Small intestine (tissue), 7 donors: ENCODE measurements around the gene CFAP161. TPM values are rescaled to one million over a fixed set of nuclear protein-coding genes. Genes with fewer than 3 reads are reported as not detected.

Experiments used
- DNase-seq, 2 donors: peaks; one replicate each; pipeline versions ENCODE4 v3.0.0 to v3.0.0-alpha.2; 2013
- FAIRE-seq: peaks from 2 replicates; lab custom pipeline; 2012; peaks lifted over from hg19 to GRCh38; lab: Jason Lieb, UNC
- H3K27ac ChIP-seq, 3 donors: one replicate each; pipeline ENCODE4 v1.5.1; 2013; ENCODE audit warnings: low read length in 2 of 3, mild to moderate bottlenecking in 2 of 3, control low read depth in 1 of 3, inconsistent platforms in 1 of 3, low read depth in 1 of 3, moderate library complexity in 1 of 3
- H3K27me3 ChIP-seq, 3 donors: one replicate each; pipeline ENCODE4 v1.6.1; 2013; ENCODE audit warnings: low read length in 3 of 3, inconsistent platforms in 1 of 3; ENCODE audit not compliant: control insufficient read depth in 3 of 3, insufficient read depth in 3 of 3
- H3K36me3 ChIP-seq, 3 donors: one replicate each; pipeline ENCODE4 v1.6.1; 2013; ENCODE audit warnings: low read length in 3 of 3, inconsistent platforms in 1 of 3, low read depth in 1 of 3, mild to moderate bottlenecking in 1 of 3, moderate library complexity in 1 of 3; ENCODE audit not compliant: control insufficient read depth in 3 of 3, insufficient read depth in 2 of 3
- H3K4me1 ChIP-seq, 3 donors: one replicate each; pipeline ENCODE4 v1.6.1; 2013; ENCODE audit warnings: low read length in 2 of 3, inconsistent platforms in 1 of 3, low read depth in 1 of 3, mild to moderate bottlenecking in 1 of 3, moderate library complexity in 1 of 3; ENCODE audit not compliant: control insufficient read depth in 3 of 3, insufficient read depth in 2 of 3
- H3K4me3 ChIP-seq, 3 donors: one replicate each; pipeline ENCODE4 v1.5.1; 2013; ENCODE audit warnings: low read length in 3 of 3, control low read depth in 1 of 3, inconsistent platforms in 1 of 3, low read depth in 1 of 3, mild to moderate bottlenecking in 1 of 3, moderate library complexity in 1 of 3
- H3K9me3 ChIP-seq, 2 donors: one replicate each; pipeline ENCODE4 v1.6.1; 2013; ENCODE audit warnings: low read depth in 1 of 2, low read length in 1 of 2; ENCODE audit not compliant: control insufficient read depth in 2 of 2, insufficient read depth in 1 of 2
- WGBS, 3 donors: extraction: QIAGEN DNeasy Blood & Tissue Kit; methylation state at CpG; one replicate each; pipeline ENCODE4 v1.1.7; 2013; 5-methylcytosine and 5-hydroxymethylcytosine counted together
- polyA plus RNA-seq, 4 donors: library from polyadenylated mRNA; stranded (reverse) in 3 of 4; unstranded in 1 of 4; fragments of 200-250 nt in 3 of 4; fragments of 120-200 nt in 1 of 4; gene quantifications; one replicate each; pipeline versions ENCODE4 v1.2.1 to v1.2.3, GENCODE V29; 2013
- donor health status: healthy with polysubstance abuse.
- donor health status: control.
- donor health status: control.
- donor health status: Bipolar disorder and iron deficiency.
- donor health status: healthy.

The CFAP161 gene
- polyA plus RNA-seq, 4 donors, result 0.15 to 0.31 TPM; not detected in 2

GRCh38 chr15:81166636-81167305 lies 32.7 kb downstream of the CFAP161 start:
- Histone ChIP-seq H3K9me3 (no peaks in the 10 kb centered on the region), H3K4me3 (no peak overlapping the region), H3K27me3 (no peaks in the 10 kb centered on the region), H3K36me3 (no peaks in the 10 kb centered on the region), H3K4me1 (no peaks in the 10 kb centered on the region), H3K27ac (no peak overlapping the region)
- FAIRE-seq (no peak), DNase-seq (no peak)
- 69 to 80% (median 70%) methylated on average over 3 of the region's 3 CpGs for WGBS, 3 donors

DNA sequence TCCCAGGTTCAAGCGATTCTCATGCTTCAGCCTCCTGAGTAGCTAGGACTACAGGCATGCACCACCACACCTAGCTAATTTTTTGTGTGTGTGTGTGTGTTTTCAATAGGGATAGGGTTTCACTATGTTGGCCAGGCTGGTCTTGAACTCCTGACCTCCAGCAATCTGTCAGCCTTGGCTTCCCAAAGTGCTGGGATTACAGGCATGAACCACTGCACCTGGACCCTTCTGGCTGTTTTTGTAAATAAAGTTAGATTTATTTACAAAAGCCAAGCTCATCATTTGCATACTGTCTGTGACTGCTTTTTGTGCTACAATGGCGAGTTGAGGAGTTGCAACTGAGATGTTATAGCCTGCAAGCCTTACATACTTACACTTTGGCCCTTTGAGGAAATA lies 34.1 kb downstream of the CFAP161 start:
- DNase-seq (no peak), FAIRE-seq (no peak)
- H3K27ac ChIP-seq, result no peak overlapping the region
- no peaks in the 10 kb centered on the region for H3K27me3 ChIP-seq
- 84 to 90% (median 87%) methylated on average over 2 of the region's 2 CpGs for WGBS, 3 donors
- no peaks in the 10 kb centered on the region for H3K4me1 ChIP-seq
- no peaks in the 10 kb centered on the region for H3K9me3 ChIP-seq
- H3K4me3 ChIP-seq, result no peak overlapping the region
- no peaks in the 10 kb centered on the region for H3K36me3 ChIP-seq

GRCh38 chr15:81168644-81169043 lies 34.6 kb downstream of the CFAP161 start:
- WGBS, 3 donors, result 68 to 82% (median 74%) methylated on average over 2 of the region's 2 CpGs
- no peak for FAIRE-seq

DNA sequence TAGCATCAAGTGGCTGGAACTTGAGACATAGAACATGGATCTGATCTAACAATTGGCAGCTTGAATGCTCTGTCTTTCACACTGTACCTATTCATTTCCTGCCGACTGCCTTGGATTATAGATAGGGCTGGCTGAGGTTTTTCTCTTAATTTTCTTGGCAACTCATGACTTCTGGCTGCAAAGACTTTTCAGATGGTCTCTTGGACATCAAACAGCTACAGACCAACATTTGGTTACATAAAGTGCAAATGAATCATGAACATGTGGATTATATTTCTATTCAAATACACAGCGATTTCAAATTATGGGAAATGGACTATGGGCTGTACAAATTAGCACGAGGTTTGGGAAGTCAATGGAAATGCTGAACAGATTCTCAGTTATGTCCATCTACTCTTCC lies 36.4 kb downstream of the CFAP161 start:
- H3K9me3 ChIP-seq, result no peaks in the 10 kb centered on the region
- no peaks in the 10 kb centered on the region for H3K36me3 ChIP-seq
- H3K4me1 ChIP-seq, result no peaks in the 10 kb centered on the region
- H3K4me3 ChIP-seq, result no peak overlapping the region
- DNase-seq (no peak), FAIRE-seq (no peak)
- H3K27me3 ChIP-seq, result no peaks in the 10 kb centered on the region
- 61 to 64% (median 63%) methylated on average over 3 of the region's 3 CpGs for WGBS, 3 donors
- H3K27ac ChIP-seq, result no peak overlapping the region

More at GRCh38 chr15:81168644-81169043, 34.6 kb downstream of the CFAP161 start:
- no peak overlapping the region for H3K4me3 ChIP-seq
- no peaks in the 10 kb centered on the region for H3K27me3 ChIP-seq
- no peaks in the 10 kb centered on the region for H3K4me1 ChIP-seq
- no peak for DNase-seq
- no peaks in the 10 kb centered on the region for H3K36me3 ChIP-seq
- H3K27ac ChIP-seq, result no peak overlapping the region
- H3K9me3 ChIP-seq, result no peaks in the 10 kb centered on the region

GRCh38 chr15:81171286-81171685 lies 37.2 kb downstream of the CFAP161 start:
- FAIRE-seq, result no peak
- no peaks in the 10 kb centered on the region for H3K4me1 ChIP-seq
- no peak overlapping the region for H3K27ac ChIP-seq
- no peak overlapping the region for H3K4me3 ChIP-seq
- H3K36me3 ChIP-seq, result no peaks in the 10 kb centered on the region
- no peak for DNase-seq
- no peaks in the 10 kb centered on the region for H3K27me3 ChIP-seq
- H3K9me3 ChIP-seq, result no peaks in the 10 kb centered on the region

DNA sequence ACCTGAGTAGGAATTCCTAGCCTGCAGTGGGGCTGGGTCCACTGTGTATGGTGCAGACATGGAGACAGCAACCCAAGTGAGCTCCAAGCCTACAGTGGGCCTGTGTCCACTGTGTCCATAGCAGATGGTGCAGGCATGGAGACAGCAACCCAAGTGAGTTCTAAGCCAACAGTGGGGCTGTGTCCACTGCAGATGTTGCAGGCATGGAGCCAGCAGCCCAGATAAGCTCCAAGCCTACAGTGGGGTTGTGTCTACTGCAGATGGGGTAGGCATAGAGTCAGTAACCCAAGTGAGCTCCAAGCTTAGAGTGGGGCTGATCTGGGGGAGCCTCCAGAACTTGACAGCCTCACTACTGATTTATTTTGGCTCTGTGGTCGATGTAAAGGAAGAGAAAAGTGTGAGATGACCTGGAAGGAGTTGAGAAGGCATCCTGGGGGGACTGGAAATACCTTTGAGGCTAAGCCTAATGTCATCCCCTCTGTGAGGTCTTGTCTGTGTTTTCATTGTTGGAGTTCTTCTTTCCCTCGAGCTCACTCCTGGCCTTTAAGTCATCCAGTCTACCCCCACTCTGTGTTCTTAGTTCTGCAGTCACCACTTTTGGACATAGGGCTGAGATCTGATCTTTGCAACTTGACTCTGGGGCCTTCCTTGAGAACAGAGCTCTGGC lies 40.2 kb downstream of the CFAP161 start:
- Histone ChIP-seq H3K27me3 (no peaks in the 10 kb centered on the region), H3K36me3 (no peaks in the 10 kb centered on the region), H3K4me1 (no peaks in the 10 kb centered on the region), H3K9me3 (no peaks in the 10 kb centered on the region), H3K4me3 (no peak overlapping the region), H3K27ac (no peak overlapping the region)
- FAIRE-seq (no peak), DNase-seq (no peak)
- WGBS, 3 donors, result 32 to 46% (median 35%) methylated on average over 2 of the region's 2 CpGs

- no peak for DNase-seq
- no peaks in the 10 kb centered on the region for H3K9me3 ChIP-seq
- 79 to 89% (median 88%) methylated on average over 1 of the region's 1 CpG for WGBS, 3 donors
- no peak overlapping the region for H3K4me3 ChIP-seq
- H3K27ac ChIP-seq, result no peak overlapping the region
- no peaks in the 10 kb centered on the region for H3K27me3 ChIP-seq
- no peaks in the 10 kb centered on the region for H3K36me3 ChIP-seq
- H3K4me1 ChIP-seq, result no peaks in the 10 kb centered on the region
- no peak for FAIRE-seq
These were observed 40.8 kb downstream of the CFAP161 start for GRCh38 chr15:81174792-81175327.

GRCh38 chr15:81175496-81175895 lies 41.4 kb downstream of the CFAP161 start:
- Histone ChIP-seq H3K9me3 (no peaks in the 10 kb centered on the region), H3K4me3 (no peak overlapping the region), H3K27ac (no peak overlapping the region), H3K36me3 (no peaks in the 10 kb centered on the region), H3K4me1 (no peaks in the 10 kb centered on the region), H3K27me3 (no peaks in the 10 kb centered on the region)
- 33 to 92% (median 62%) methylated on average over 1 of the region's 1 CpG for WGBS, 3 donors
- FAIRE-seq (no peak), DNase-seq (no peak)
